Measurements from ENCODE around the gene BMPR1A. TPM values are rescaled to one million over a fixed set of nuclear protein-coding genes. Genes with fewer than 3 reads are reported as not detected.

BMPR1A gene
- polyA plus RNA-seq, 2 of the 4 experiments (the other 2 are of a cell fraction): 25.5 to 39.0 TPM

GRCh38 chr10:86759073-86759672, 2.8 kb downstream of the BMPR1A start:
- Histone ChIP-seq H3K4me1 (peaks cover 34% of the 10 kb centered on the region), H3K4me2 (peak overlapping the region; percentile 85), H3K27ac (peak overlapping the region in 1 of 2 experiments; percentile 14; a peak in 1 of 6 replicates), H3K9me3 (no peaks in the 10 kb centered on the region), H3K4me3 (peak overlapping the region; percentile 79; the same call in 2 of the 3 replicates)
- 38% methylated on average over 3 of the region's 3 CpGs for WGBS (ENCODE audit: missing lambda C conversion rate)
- POLR2A ChIA-PET: no interaction called here
- FAIRE-seq (no peak), DNase-seq (ENCODE audit: low read depth in 1 of 2, low spot score in 1 of 2) (no peak), ATAC-seq (no peak)
- CTCF ChIA-PET: interaction anchor here (1.7 kb wide), 1 partner anchor 140 kb away, joined by 5 read pairs; no protein-coding TSS in a partner anchor
- TF ChIP-seq SREBF2 (IDR thresholded peaks at IDR 0.05): no peak
- no peak for TF ChIP-seq POLR2A (IDR thresholded peaks at IDR 0.05; ENCODE audit: low read length)
- no peak for TF ChIP-seq JUNB (IDR thresholded peaks at IDR 0.05)
- no peak for TF ChIP-seq CBX2 (IDR thresholded peaks at IDR 0.05; ENCODE audit: borderline replicate concordance, low read depth)
- TF ChIP-seq ZNF302 (CRISPR knock-in tag; IDR thresholded peaks at IDR 0.05): no peak
- TF ChIP-seq CBX8 (IDR thresholded peaks at IDR 0.05): no peak
- TF ChIP-seq EP300 (IDR thresholded peaks at IDR 0.05): no peak
- TF ChIP-seq RARB (CRISPR knock-in tag; IDR thresholded peaks at IDR 0.05): no peak
- no peak for TF ChIP-seq NFE2L2 (conservative IDR thresholded peaks at IDR 0.05; ENCODE audit: low read length)
- no peak for TF ChIP-seq KDM1A (IDR thresholded peaks at IDR 0.05; ENCODE audit: low read depth)
- no peak for TF ChIP-seq FOSL2 (IDR thresholded peaks at IDR 0.05)
- TF ChIP-seq FOSL2 (CRISPR knock-in tag; IDR thresholded peaks at IDR 0.05): no peak
- TF ChIP-seq HOXB5 (CRISPR knock-in tag; IDR thresholded peaks at IDR 0.05): no peak
- TF ChIP-seq HOXA7 (CRISPR knock-in tag; IDR thresholded peaks at IDR 0.05): no peak
- TF ChIP-seq HMGXB4 (CRISPR knock-in tag; IDR thresholded peaks at IDR 0.05; ENCODE audit: borderline replicate concordance): no peak
- TF ChIP-seq MAZ (IDR thresholded peaks at IDR 0.05; ENCODE audit: borderline replicate concordance, low read depth, low read length): no peak
- no peak for TF ChIP-seq MYC (IDR thresholded peaks at IDR 0.05; ENCODE audit: borderline replicate concordance, low read length)
- TF ChIP-seq FOXS1 (CRISPR knock-in tag; IDR thresholded peaks at IDR 0.05): no peak

DNA sequence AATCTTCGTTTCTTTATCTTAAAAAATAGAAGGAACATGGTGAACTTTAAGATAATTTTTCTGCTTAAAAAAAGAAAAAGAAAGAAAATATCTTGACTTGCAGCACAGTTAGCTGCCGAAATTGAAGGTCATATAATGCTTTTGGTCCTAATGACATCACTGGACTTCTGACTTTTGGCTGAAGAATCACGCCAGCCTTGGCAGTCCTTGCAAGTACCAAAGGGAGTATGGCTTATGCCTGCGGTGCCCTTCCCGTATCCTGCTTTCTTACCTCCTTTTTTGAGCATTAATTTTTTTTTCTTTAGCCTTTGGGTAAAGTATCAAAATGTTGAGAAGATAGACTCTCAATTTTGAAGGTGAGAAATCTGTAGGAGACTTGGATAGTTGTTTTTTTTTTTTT, 7.0 kb downstream of the BMPR1A start:
- Histone ChIP-seq H3K27ac (no peak overlapping the region), H3K4me3 (no peak overlapping the region), H3K4me1 (peaks cover 26% of the 10 kb centered on the region), H3K9me3 (no peaks in the 10 kb centered on the region), H3K4me2 (no peak overlapping the region)
- TF ChIP-seq FOXS1 (CRISPR knock-in tag; IDR thresholded peaks at IDR 0.05) (no peak), RAD21 (conservative IDR thresholded peaks at IDR 0.05 in 1 of 2, IDR thresholded peaks at IDR 0.05 in 1 of 2) (no peak), NFE2L2 (conservative IDR thresholded peaks at IDR 0.05; ENCODE audit: low read length) (no peak), MYC (IDR thresholded peaks at IDR 0.05; ENCODE audit: borderline replicate concordance, low read length) (no peak), FOSL2 (IDR thresholded peaks at IDR 0.05) (no peak), FOSL2 (CRISPR knock-in tag; IDR thresholded peaks at IDR 0.05) (no peak), HOXB13 (CRISPR knock-in tag; IDR thresholded peaks at IDR 0.05; ENCODE audit: low read depth) (no peak), ELK1 (IDR thresholded peaks at IDR 0.05; ENCODE audit: low read depth, low read length) (no peak)
- POLR2A ChIA-PET: no interaction called here
- 92% methylated on average over 5 of the region's 5 CpGs for WGBS (ENCODE audit: missing lambda C conversion rate)
- FAIRE-seq (no peak), ATAC-seq (no peak), DNase-seq (ENCODE audit: low read depth in 1 of 2, low spot score in 1 of 2) (no peak)
- CTCF ChIA-PET: interaction anchor here (1.0 kb wide), 1 partner anchor 12 kb away, joined by 3 read pairs; no protein-coding TSS in a partner anchor

DNA sequence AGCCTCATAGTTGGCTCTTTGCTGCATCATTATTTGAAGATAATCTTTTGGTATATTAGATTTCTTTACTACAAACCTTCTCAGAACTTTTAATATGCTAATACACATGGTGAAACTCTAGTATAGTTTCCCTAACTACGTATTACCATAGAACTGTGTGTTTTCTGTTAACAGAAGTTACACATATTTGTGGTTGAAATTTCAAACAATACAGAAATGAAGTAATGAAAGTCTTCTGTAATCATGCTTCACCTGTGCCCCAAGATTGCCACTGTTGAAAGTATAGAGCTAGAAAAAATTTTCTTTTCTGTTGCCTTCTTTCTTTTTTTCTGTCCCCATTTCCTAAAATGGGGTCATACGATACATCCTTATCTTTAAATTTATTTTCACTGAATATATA, 9.1 kb downstream of the BMPR1A start:
- no peak for ATAC-seq
- Histone ChIP-seq H3K4me2 (no peak overlapping the region), H3K4me1 (peaks cover 14% of the 10 kb centered on the region), H3K27ac (no peak overlapping the region), H3K4me3 (no peak overlapping the region), H3K9me3 (no peaks in the 10 kb centered on the region)
- no peak for TF ChIP-seq GATA3 (IDR thresholded peaks at IDR 0.05; ENCODE audit: borderline replicate concordance)
- no peak for TF ChIP-seq ZC3H11A (IDR thresholded peaks at IDR 0.05)
- no peak for TF ChIP-seq FOSL2 (IDR thresholded peaks at IDR 0.05)
- TF ChIP-seq FOSL2 (CRISPR knock-in tag; IDR thresholded peaks at IDR 0.05): no peak
- no peak for TF ChIP-seq POLR2AphosphoS2 (conservative IDR thresholded peaks at IDR 0.05; ENCODE audit: low read length)
- no peak for TF ChIP-seq POLR2A (IDR thresholded peaks at IDR 0.05; ENCODE audit: low read length)
- TF ChIP-seq CBX8 (IDR thresholded peaks at IDR 0.05): no peak
- TF ChIP-seq CTCF (IDR thresholded peaks at IDR 0.05): no peak
- TF ChIP-seq ZSCAN20 (CRISPR knock-in tag; IDR thresholded peaks at IDR 0.05): no peak
- no peak for TF ChIP-seq KDM1A (IDR thresholded peaks at IDR 0.05; ENCODE audit: low read depth)
- no peak for TF ChIP-seq TP53 (CRISPR knock-in tag; IDR thresholded peaks at IDR 0.05)
- TF ChIP-seq HOXB13 (CRISPR knock-in tag; IDR thresholded peaks at IDR 0.05; ENCODE audit: low read depth): no peak
- 89% methylated on average over 2 of the region's 2 CpGs for WGBS (ENCODE audit: missing lambda C conversion rate)
- POLR2A ChIA-PET: no interaction called here
- CTCF ChIA-PET: no interaction called here
- no peak for DNase-seq (ENCODE audit: low read depth in 1 of 2, low spot score in 1 of 2)
- no peak for FAIRE-seq
